ENCODE results near the gene IGSF21.

The IGSF21 gene

GRCh38 chr1:18097206-18097605 lies 10.4 kb upstream of the IGSF21 start:
- DNase-seq (ENCODE audit: low spot score) = no peak

GRCh38 chr1:18099026-18099425 lies 8.6 kb upstream of the IGSF21 start:
- DNase-seq (ENCODE audit: low spot score) = no peak

GRCh38 chr1:18100060-18100459 lies 7.5 kb upstream of the IGSF21 start:
- no peak for DNase-seq (ENCODE audit: low spot score)

GRCh38 chr1:18100491-18101063 lies 7.0 kb upstream of the IGSF21 start:
- DNase-seq (ENCODE audit: low spot score) = peak; percentile 67

GRCh38 chr1:18101508-18101907 lies 6.1 kb upstream of the IGSF21 start:
- no peak for DNase-seq (ENCODE audit: low spot score)

GRCh38 chr1:18103788-18104421 lies 3.7 kb upstream of the IGSF21 start:
- DNase-seq (ENCODE audit: low spot score) = no peak

GRCh38 chr1:18104546-18105100 lies 3.0 kb upstream of the IGSF21 start:
- no peak for DNase-seq (ENCODE audit: low spot score)

- DNase-seq (ENCODE audit: low spot score) = no peak
These were observed 2.4 kb upstream of the IGSF21 start for GRCh38 chr1:18105196-18105595.

- DNase-seq (ENCODE audit: low spot score) = no peak
These were observed 880 bp downstream of the IGSF21 start for GRCh38 chr1:18108299-18109057.

GRCh38 chr1:18109058-18109755 lies 1.6 kb downstream of the IGSF21 start:
- DNase-seq (ENCODE audit: low spot score) = no peak

GRCh38 chr1:18109756-18110597 lies 2.4 kb downstream of the IGSF21 start:
- peak; percentile 35 for DNase-seq (ENCODE audit: low spot score)

GRCh38 chr1:18110598-18110939 lies 3.0 kb downstream of the IGSF21 start:
- DNase-seq (ENCODE audit: low spot score) = no peak

GRCh38 chr1:18110968-18111367 lies 3.4 kb downstream of the IGSF21 start:
- DNase-seq (ENCODE audit: low spot score) = peak; percentile 33

- no peak for DNase-seq (ENCODE audit: low spot score)
These were observed 4.2 kb downstream of the IGSF21 start for GRCh38 chr1:18111605-18112297.

GRCh38 chr1:18112611-18113010 lies 5.0 kb downstream of the IGSF21 start:
- no peak for DNase-seq (ENCODE audit: low spot score)

- no peak for DNase-seq (ENCODE audit: low spot score)
These were observed 7.3 kb downstream of the IGSF21 start for GRCh38 chr1:18114726-18115410.

- DNase-seq (ENCODE audit: low spot score) = no peak
These were observed 9.2 kb downstream of the IGSF21 start for GRCh38 chr1:18116777-18117176.

GRCh38 chr1:18118078-18118477 lies 10.5 kb downstream of the IGSF21 start:
- no peak for DNase-seq (ENCODE audit: low spot score)

GRCh38 chr1:18118491-18118890 lies 10.9 kb downstream of the IGSF21 start:
- DNase-seq (ENCODE audit: low spot score) = no peak

GRCh38 chr1:18119289-18119688 lies 11.7 kb downstream of the IGSF21 start:
- no peak for DNase-seq (ENCODE audit: low spot score)
